ENCODE results near the gene JARID2. TPM values are rescaled to one million over a fixed set of nuclear protein-coding genes. Genes with fewer than 3 reads are reported as not detected.

The JARID2 gene
- total RNA-seq, 1 donor from 2014 or later, result 48.7 TPM

GRCh38 chr6:15389765-15390723 lies 144.2 kb downstream of the JARID2 start:
- Mint-ChIP-seq H3K4me3 (peak overlapping the region; percentile 37), H3K4me1 (peaks cover 64% of the 10 kb centered on the region), H3K27me3 (no peaks in the 10 kb centered on the region), H3K9me3 (no peaks in the 10 kb centered on the region), H3K36me3 (ENCODE audit: low read depth) (peaks cover 18% of the 10 kb centered on the region), H3K27ac (peak overlapping the region; percentile 67)
- intact Hi-C loops (cut with micrococcal nuclease), result loop anchor here (10.0 kb wide), 1 partner anchor 1175 kb away; no protein-coding TSS in a partner anchor
- peak; percentile 73 for DNase-seq

GRCh38 chr6:15391500-15391899 lies 145.6 kb downstream of the JARID2 start:
- Mint-ChIP-seq H3K4me3 (no peak overlapping the region), H3K4me1 (peaks cover 59% of the 10 kb centered on the region), H3K27me3 (no peaks in the 10 kb centered on the region), H3K9me3 (no peaks in the 10 kb centered on the region), H3K27ac (no peak overlapping the region), H3K36me3 (ENCODE audit: low read depth) (peaks cover 17% of the 10 kb centered on the region)
- no peak for DNase-seq
- intact Hi-C loops (cut with micrococcal nuclease), result no loop called here

- Mint-ChIP-seq H3K9me3 (no peaks in the 10 kb centered on the region), H3K27ac (peak overlapping the region; percentile 34), H3K4me3 (no peak overlapping the region), H3K27me3 (no peaks in the 10 kb centered on the region), H3K36me3 (ENCODE audit: low read depth) (peaks cover 19% of the 10 kb centered on the region), H3K4me1 (peaks cover 52% of the 10 kb centered on the region)
- intact Hi-C loops (cut with micrococcal nuclease), result no loop called here
- no peak for DNase-seq
Measured at GRCh38 chr6:15392182-15392581, 146.3 kb downstream of the JARID2 start.

GRCh38 chr6:15393605-15394004 lies 147.7 kb downstream of the JARID2 start:
- DNase-seq, result no peak
- intact Hi-C loops (cut with micrococcal nuclease), result no loop called here
- no peaks in the 10 kb centered on the region for H3K9me3 Mint-ChIP-seq
- peaks cover 21% of the 10 kb centered on the region for H3K36me3 Mint-ChIP-seq (ENCODE audit: low read depth)
- peaks cover 45% of the 10 kb centered on the region for H3K4me1 Mint-ChIP-seq
- no peaks in the 10 kb centered on the region for H3K27me3 Mint-ChIP-seq
- H3K27ac Mint-ChIP-seq, result no peak overlapping the region
- H3K4me3 Mint-ChIP-seq, result no peak overlapping the region

GRCh38 chr6:15395087-15395486 lies 149.2 kb downstream of the JARID2 start:
- DNase-seq, result no peak
- peaks cover 42% of the 10 kb centered on the region for H3K4me1 Mint-ChIP-seq
- H3K27ac Mint-ChIP-seq, result peak overlapping the region; percentile 53
- intact Hi-C loops (cut with micrococcal nuclease), result no loop called here
- no peak overlapping the region for H3K4me3 Mint-ChIP-seq
- no peaks in the 10 kb centered on the region for H3K27me3 Mint-ChIP-seq
- no peaks in the 10 kb centered on the region for H3K9me3 Mint-ChIP-seq
- peaks cover 22% of the 10 kb centered on the region for H3K36me3 Mint-ChIP-seq (ENCODE audit: low read depth)

GRCh38 chr6:15396808-15397207 lies 150.9 kb downstream of the JARID2 start:
- H3K4me3 Mint-ChIP-seq, result no peak overlapping the region
- H3K4me1 Mint-ChIP-seq, result peaks cover 45% of the 10 kb centered on the region
- H3K27ac Mint-ChIP-seq, result no peak overlapping the region
- H3K36me3 Mint-ChIP-seq (ENCODE audit: low read depth), result peaks cover 21% of the 10 kb centered on the region
- intact Hi-C loops (cut with micrococcal nuclease), result no loop called here
- no peaks in the 10 kb centered on the region for H3K27me3 Mint-ChIP-seq
- DNase-seq, result no peak
- no peaks in the 10 kb centered on the region for H3K9me3 Mint-ChIP-seq

- DNase-seq, result peak; percentile 61
- Mint-ChIP-seq H3K27ac (peak overlapping the region; percentile 48), H3K36me3 (ENCODE audit: low read depth) (peaks cover 14% of the 10 kb centered on the region), H3K9me3 (no peaks in the 10 kb centered on the region), H3K27me3 (no peaks in the 10 kb centered on the region), H3K4me3 (peak overlapping the region; percentile 46), H3K4me1 (peaks cover 60% of the 10 kb centered on the region)
- intact Hi-C loops (cut with micrococcal nuclease), result no loop called here
Measured at GRCh38 chr6:15398633-15399275, 152.9 kb downstream of the JARID2 start.

- Mint-ChIP-seq H3K36me3 (ENCODE audit: low read depth) (peaks cover 7% of the 10 kb centered on the region), H3K27me3 (no peaks in the 10 kb centered on the region), H3K9me3 (no peaks in the 10 kb centered on the region), H3K4me1 (peaks cover 66% of the 10 kb centered on the region), H3K4me3 (peak overlapping the region; percentile 78), H3K27ac (peak overlapping the region; percentile 81)
- intact Hi-C loops (cut with micrococcal nuclease), result loop anchor here (2.0 to 5.0 kb wide), 5 partner anchors 21 to 153 kb away; partner anchors contain the start of gene JARID2
- peak; percentile 63 for DNase-seq
Measured at GRCh38 chr6:15399641-15400470, 154.0 kb downstream of the JARID2 start.

GRCh38 chr6:15400572-15401004 lies 154.7 kb downstream of the JARID2 start:
- Mint-ChIP-seq H3K4me3 (peak overlapping the region; percentile 78), H3K9me3 (no peaks in the 10 kb centered on the region), H3K27ac (peak overlapping the region; percentile 81), H3K36me3 (ENCODE audit: low read depth) (peaks cover 9% of the 10 kb centered on the region), H3K4me1 (peaks cover 68% of the 10 kb centered on the region), H3K27me3 (no peaks in the 10 kb centered on the region)
- peak; percentile 82 for DNase-seq
- intact Hi-C loops (cut with micrococcal nuclease), result loop anchor here (2.0 to 5.0 kb wide), 5 partner anchors 20 to 153 kb away; partner anchors contain the start of gene JARID2

GRCh38 chr6:15401120-15401519 lies 155.3 kb downstream of the JARID2 start:
- no peaks in the 10 kb centered on the region for H3K27me3 Mint-ChIP-seq
- peaks cover 71% of the 10 kb centered on the region for H3K4me1 Mint-ChIP-seq
- H3K4me3 Mint-ChIP-seq, result peak overlapping the region; percentile 78
- intact Hi-C loops (cut with micrococcal nuclease), result loop anchor here (2.0 to 5.0 kb wide), 5 partner anchors 20 to 154 kb away; partner anchors contain the start of gene JARID2
- no peaks in the 10 kb centered on the region for H3K9me3 Mint-ChIP-seq
- peaks cover 11% of the 10 kb centered on the region for H3K36me3 Mint-ChIP-seq (ENCODE audit: low read depth)
- H3K27ac Mint-ChIP-seq, result peak overlapping the region; percentile 81
- no peak for DNase-seq

GRCh38 chr6:15401769-15402250 lies 155.9 kb downstream of the JARID2 start:
- intact Hi-C loops (cut with micrococcal nuclease), result loop anchor here (2.0 to 5.0 kb wide), 5 partner anchors 19 to 155 kb away; partner anchors contain the start of gene JARID2
- Mint-ChIP-seq H3K27ac (peak overlapping the region; percentile 55), H3K36me3 (ENCODE audit: low read depth) (peaks cover 14% of the 10 kb centered on the region)

GRCh38 chr6:15402406-15403045 lies 156.7 kb downstream of the JARID2 start:
- Mint-ChIP-seq H3K4me3 (peak overlapping the region; percentile 21), H3K27me3 (no peaks in the 10 kb centered on the region), H3K36me3 (ENCODE audit: low read depth) (peaks cover 13% of the 10 kb centered on the region), H3K9me3 (no peaks in the 10 kb centered on the region), H3K27ac (peak overlapping the region; percentile 77), H3K4me1 (peaks cover 73% of the 10 kb centered on the region)
- intact Hi-C loops (cut with micrococcal nuclease), result loop anchor here (5.0 kb wide), 4 partner anchors 35 to 155 kb away; partner anchors contain the start of gene JARID2
- DNase-seq, result no peak

More at GRCh38 chr6:15401769-15402250, 155.9 kb downstream of the JARID2 start:
- no peak for DNase-seq
- H3K4me3 Mint-ChIP-seq, result peak overlapping the region; percentile 54
- H3K4me1 Mint-ChIP-seq, result peaks cover 72% of the 10 kb centered on the region
- no peaks in the 10 kb centered on the region for H3K27me3 Mint-ChIP-seq
- no peaks in the 10 kb centered on the region for H3K9me3 Mint-ChIP-seq

Data from activated CD4-positive, alpha-beta T cell treated with anti-CD3 and anti-CD28 coated beads, Interleukin-2, amount 10 ng/mL, durations not matched to agents 24 days and 14 days (primary cell).